Measurements from ENCODE around the gene RALGAPB. TPM values are rescaled to one million over a fixed set of nuclear protein-coding genes. Genes with fewer than 3 reads are reported as not detected.

RALGAPB gene
- total RNA-seq, 3 donors from 2014 or later, result 32.8 to 73.6 (median 58.0) TPM

GRCh38 chr20:38477747-38478146, 5.1 kb downstream of the RALGAPB start:
- DNase-seq (ENCODE audit: low spot score in 2 of 2), result no peak
- Histone ChIP-seq H3K4me1 (peaks cover 2 to 14% of the 10 kb centered on the region in 2 donors), H3K4me3 (no peak overlapping the region), H3K27ac (no peak overlapping the region), H3K27me3 (no peaks in the 10 kb centered on the region), H3K36me3 (no peaks in the 10 kb centered on the region), H3K9me3 (no peaks in the 10 kb centered on the region)
- TF ChIP-seq POLR2A (IDR thresholded peaks at IDR 0.05), result no peak
- TF ChIP-seq CTCF (IDR thresholded peaks at IDR 0.05), result no peak
- TF ChIP-seq POLR2AphosphoS5 (IDR thresholded peaks at IDR 0.05), result no peak
- intact Hi-C loops (cut with DNase I; ENCODE audit: low total_unique reads), result no loop called here

GRCh38 chr20:38479596-38479995, 7.0 kb downstream of the RALGAPB start:
- Histone ChIP-seq H3K36me3 (no peaks in the 10 kb centered on the region), H3K9me3 (no peaks in the 10 kb centered on the region), H3K27ac (no peak overlapping the region), H3K27me3 (no peaks in the 10 kb centered on the region), H3K4me1 (peaks cover 0 to 3% of the 10 kb centered on the region in 2 donors), H3K4me3 (no peak overlapping the region)
- intact Hi-C loops (cut with DNase I; ENCODE audit: low total_unique reads), result no loop called here
- TF ChIP-seq CTCF (IDR thresholded peaks at IDR 0.05) (no peak), POLR2A (IDR thresholded peaks at IDR 0.05) (no peak), POLR2AphosphoS5 (IDR thresholded peaks at IDR 0.05) (no peak)
- DNase-seq (ENCODE audit: low spot score in 2 of 2), result no peak

- no peak overlapping the region for H3K27ac ChIP-seq
- H3K36me3 ChIP-seq, result no peaks in the 10 kb centered on the region
- intact Hi-C loops (cut with DNase I; ENCODE audit: low total_unique reads), result no loop called here
- H3K27me3 ChIP-seq, result no peaks in the 10 kb centered on the region
- H3K4me3 ChIP-seq, result no peak overlapping the region
- DNase-seq (ENCODE audit: low spot score in 2 of 2), result no peak
- TF ChIP-seq POLR2A (IDR thresholded peaks at IDR 0.05), result no peak
- TF ChIP-seq CTCF (IDR thresholded peaks at IDR 0.05), result no peak
- TF ChIP-seq POLR2AphosphoS5 (IDR thresholded peaks at IDR 0.05), result no peak
- no peaks in the 10 kb centered on the region for H3K4me1 ChIP-seq
- no peaks in the 10 kb centered on the region for H3K9me3 ChIP-seq
These were observed 12.4 kb downstream of the RALGAPB start for GRCh38 chr20:38485041-38485440.

GRCh38 chr20:38489181-38489580, 16.5 kb downstream of the RALGAPB start:
- TF ChIP-seq CTCF (IDR thresholded peaks at IDR 0.05) (no peak), POLR2A (IDR thresholded peaks at IDR 0.05) (no peak), POLR2AphosphoS5 (IDR thresholded peaks at IDR 0.05) (no peak)
- intact Hi-C loops (cut with DNase I; ENCODE audit: low total_unique reads), result no loop called here
- no peak for DNase-seq (ENCODE audit: low spot score in 2 of 2)
- Histone ChIP-seq H3K9me3 (no peaks in the 10 kb centered on the region), H3K4me3 (no peak overlapping the region), H3K36me3 (no peaks in the 10 kb centered on the region), H3K4me1 (no peaks in the 10 kb centered on the region), H3K27me3 (no peaks in the 10 kb centered on the region), H3K27ac (no peak overlapping the region)

- Histone ChIP-seq H3K27ac (no peak overlapping the region), H3K27me3 (no peaks in the 10 kb centered on the region), H3K4me1 (no peaks in the 10 kb centered on the region), H3K36me3 (no peaks in the 10 kb centered on the region), H3K9me3 (no peaks in the 10 kb centered on the region), H3K4me3 (no peak overlapping the region)
- DNase-seq (ENCODE audit: low spot score in 2 of 2), result no peak
- no peak for TF ChIP-seq POLR2A (IDR thresholded peaks at IDR 0.05)
- no peak for TF ChIP-seq POLR2AphosphoS5 (IDR thresholded peaks at IDR 0.05)
- TF ChIP-seq CTCF (IDR thresholded peaks at IDR 0.05), result no peak
- intact Hi-C loops (cut with DNase I; ENCODE audit: low total_unique reads), result no loop called here
These were observed 24.7 kb downstream of the RALGAPB start for GRCh38 chr20:38497246-38497935.

Measured in breast epithelium (tissue), 4 donors.